ENCODE results near the gene MAMLD1.

MAMLD1 gene, protein sequence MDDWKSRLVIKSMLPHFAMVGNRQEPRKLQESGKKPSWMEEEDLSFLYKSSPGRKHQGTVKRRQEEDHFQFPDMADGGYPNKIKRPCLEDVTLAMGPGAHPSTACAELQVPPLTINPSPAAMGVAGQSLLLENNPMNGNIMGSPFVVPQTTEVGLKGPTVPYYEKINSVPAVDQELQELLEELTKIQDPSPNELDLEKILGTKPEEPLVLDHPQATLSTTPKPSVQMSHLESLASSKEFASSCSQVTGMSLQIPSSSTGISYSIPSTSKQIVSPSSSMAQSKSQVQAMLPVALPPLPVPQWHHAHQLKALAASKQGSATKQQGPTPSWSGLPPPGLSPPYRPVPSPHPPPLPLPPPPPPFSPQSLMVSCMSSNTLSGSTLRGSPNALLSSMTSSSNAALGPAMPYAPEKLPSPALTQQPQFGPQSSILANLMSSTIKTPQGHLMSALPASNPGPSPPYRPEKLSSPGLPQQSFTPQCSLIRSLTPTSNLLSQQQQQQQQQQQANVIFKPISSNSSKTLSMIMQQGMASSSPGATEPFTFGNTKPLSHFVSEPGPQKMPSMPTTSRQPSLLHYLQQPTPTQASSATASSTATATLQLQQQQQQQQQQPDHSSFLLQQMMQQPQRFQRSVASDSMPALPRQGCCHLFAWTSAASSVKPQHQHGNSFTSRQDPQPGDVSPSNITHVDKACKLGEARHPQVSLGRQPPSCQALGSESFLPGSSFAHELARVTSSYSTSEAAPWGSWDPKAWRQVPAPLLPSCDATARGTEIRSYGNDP

DNA sequence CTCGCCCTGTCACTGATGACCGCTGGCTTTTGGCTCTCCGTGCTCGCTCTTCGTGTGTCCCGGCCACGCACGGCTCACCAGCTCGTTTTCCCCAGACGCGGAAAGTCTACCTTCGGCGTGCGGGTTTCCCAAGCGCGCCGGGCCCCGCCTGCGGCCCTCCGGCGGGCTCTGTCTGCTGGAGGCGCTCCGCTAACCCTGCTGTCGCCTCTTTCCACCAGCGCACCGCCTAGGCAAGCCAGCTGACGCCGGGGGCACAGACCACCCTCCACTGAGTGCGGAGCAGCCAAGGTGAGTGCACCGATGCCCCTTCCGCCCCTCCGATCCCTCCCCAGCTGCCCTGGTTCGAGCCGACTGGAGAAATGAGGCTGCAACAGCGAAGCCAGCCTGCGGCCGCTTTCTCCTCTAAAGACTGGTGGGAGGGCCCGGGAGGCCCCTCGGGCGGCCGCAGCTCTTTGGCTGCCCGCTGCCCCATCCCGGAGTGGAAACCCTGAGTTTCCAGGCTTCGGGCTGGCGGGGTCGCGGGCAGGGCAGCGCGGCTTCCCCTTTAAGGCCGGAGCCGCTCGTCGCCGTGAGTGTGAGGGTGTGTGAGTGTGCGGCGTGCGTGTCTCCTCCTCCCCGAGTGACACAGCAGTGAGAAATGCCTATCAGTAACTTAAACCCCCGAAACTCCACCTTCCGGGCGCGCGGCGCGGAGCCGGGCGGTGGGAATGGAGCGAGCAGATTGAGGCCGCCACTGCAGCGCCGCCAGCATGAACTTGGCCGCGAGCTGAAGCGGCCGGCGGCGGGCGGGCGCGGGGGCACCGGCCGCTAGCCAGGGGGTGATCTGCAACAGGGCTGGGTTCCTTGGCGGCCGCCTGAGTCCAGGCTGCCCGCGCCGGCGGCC, at the start of gene MAMLD1:
MAMLD1 (plus strand) TSS at position 719 of the 883 bp plus-strand sequence. CDS start 82,200 bp downstream, outside the sequence.
- Mint-ChIP-seq H3K4me3 (peak within 1 kb of the TSS; percentile 86), H3K27ac (no peak within 1 kb of the TSS), H3K27me3 (peaks cover 11% of the 10 kb centered on the region), H3K9me3 (no peaks in the 10 kb centered on the region), H3K4me1 (peaks cover 21% of the 10 kb centered on the region), H3K36me3 (peaks cover 2% of the 10 kb centered on the region)
- ATAC-seq (ENCODE audit: low read depth) (peak; percentile 52), DNase-seq (ENCODE audit: low spot score in 2 of 2) (peak in 1 of 2 donors; percentile 30)

DNA sequence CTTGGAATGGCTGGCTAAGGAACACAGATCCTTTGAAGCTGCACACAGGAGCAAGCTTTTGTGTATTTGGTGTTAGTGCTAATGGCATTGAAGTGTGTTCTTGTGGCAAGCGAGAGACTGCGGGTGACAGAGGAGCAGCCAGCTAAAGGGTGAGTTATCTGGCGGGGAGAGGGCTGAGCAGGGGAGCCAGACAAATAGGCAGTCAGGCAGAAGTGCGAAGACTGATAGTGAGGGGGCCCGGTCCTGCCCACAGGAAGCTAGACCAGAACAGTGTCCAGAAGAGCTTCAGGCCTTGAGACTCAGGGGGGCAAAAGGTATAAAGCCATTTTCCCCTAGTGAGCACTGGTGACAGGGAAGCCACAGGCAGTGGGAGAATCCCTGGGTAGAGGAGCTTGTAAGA, 49.6 kb upstream of the MAMLD1 start:
- no peak overlapping the region for H3K27ac Mint-ChIP-seq

DNA sequence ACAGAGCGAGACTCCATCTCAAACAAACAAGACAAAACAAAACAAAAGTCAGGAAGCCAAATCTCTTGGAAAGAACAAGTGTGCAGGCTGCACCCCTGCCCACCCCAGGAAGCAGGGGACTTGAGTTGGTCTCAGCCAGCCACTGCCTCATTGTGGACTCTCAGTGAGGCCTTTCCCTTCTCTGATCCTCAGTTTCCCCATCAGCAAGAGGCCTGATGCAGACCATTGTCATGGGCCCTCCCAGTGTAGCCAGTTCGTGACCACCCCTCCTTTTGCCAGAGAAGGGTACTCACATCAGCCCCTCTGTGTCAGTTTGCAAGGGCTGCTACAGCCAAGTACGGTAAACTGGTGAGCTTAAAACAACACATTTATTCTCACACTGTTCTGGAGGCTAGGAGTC, 48.9 kb upstream of the MAMLD1 start:
- Mint-ChIP-seq H3K27ac (no peak overlapping the region), H3K4me1 (no peaks in the 10 kb centered on the region), H3K4me3 (no peak overlapping the region), H3K9me3 (no peaks in the 10 kb centered on the region), H3K36me3 (no peaks in the 10 kb centered on the region), H3K27me3 (peaks cover 3% of the 10 kb centered on the region)
- ATAC-seq (ENCODE audit: low read depth) (no peak), DNase-seq (ENCODE audit: low spot score in 2 of 2) (no peak)

More for the DNA sequence above, 49.6 kb upstream of the MAMLD1 start:
- Mint-ChIP-seq H3K4me1 (no peaks in the 10 kb centered on the region), H3K4me3 (no peak overlapping the region), H3K36me3 (no peaks in the 10 kb centered on the region), H3K9me3 (no peaks in the 10 kb centered on the region), H3K27me3 (peaks cover 3% of the 10 kb centered on the region)
- no peak for DNase-seq (ENCODE audit: low spot score in 2 of 2)
- ATAC-seq (ENCODE audit: low read depth), result no peak

DNA sequence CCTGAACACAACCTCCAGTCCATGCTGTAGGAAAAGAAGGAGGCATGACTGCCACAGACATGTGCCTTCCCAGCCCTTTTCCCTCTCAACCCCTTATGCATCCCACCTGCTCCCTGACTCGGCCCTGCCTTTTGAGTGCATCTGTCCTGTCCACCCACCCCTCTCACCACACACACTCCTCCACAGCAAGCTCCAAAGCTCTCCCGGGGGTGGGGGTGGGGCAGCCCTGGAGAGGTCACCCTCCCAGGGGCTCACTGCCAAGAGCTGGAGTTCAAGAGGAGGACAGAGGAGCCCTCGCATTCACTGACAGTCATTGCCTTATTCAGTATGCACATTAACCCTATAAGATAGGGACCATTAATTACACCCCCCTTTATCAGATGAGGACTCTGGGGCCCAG, 46.6 kb upstream of the MAMLD1 start:
- Mint-ChIP-seq H3K27me3 (no peaks in the 10 kb centered on the region), H3K4me1 (no peaks in the 10 kb centered on the region), H3K4me3 (no peak overlapping the region), H3K9me3 (no peaks in the 10 kb centered on the region), H3K36me3 (no peaks in the 10 kb centered on the region), H3K27ac (no peak overlapping the region)
- ATAC-seq (ENCODE audit: low read depth) (no peak), DNase-seq (ENCODE audit: low spot score in 2 of 2) (no peak)

DNA sequence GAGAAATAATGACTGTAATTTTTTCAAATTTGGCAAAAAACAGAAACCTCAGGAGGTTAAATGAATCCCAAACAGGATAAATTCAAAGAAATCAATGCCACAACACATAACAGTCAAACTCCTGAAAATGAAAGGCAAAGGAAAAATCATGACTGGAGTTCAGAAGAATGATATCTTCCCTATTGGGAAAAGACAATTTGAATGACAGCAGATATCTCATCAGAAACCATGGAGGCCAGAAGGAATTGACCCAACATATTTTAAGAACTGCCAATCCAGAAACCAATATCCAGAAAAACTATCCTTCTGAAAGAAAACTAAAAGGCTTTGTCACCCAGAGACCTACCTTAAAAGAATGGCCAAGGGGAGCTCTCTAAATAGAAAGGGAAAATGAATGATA, 40.1 kb upstream of the MAMLD1 start:
- ATAC-seq (ENCODE audit: low read depth), result no peak
- Mint-ChIP-seq H3K27me3 (peaks cover 2% of the 10 kb centered on the region), H3K4me3 (no peak overlapping the region), H3K4me1 (peaks cover 4% of the 10 kb centered on the region), H3K36me3 (no peaks in the 10 kb centered on the region), H3K27ac (no peak overlapping the region), H3K9me3 (peaks cover 2% of the 10 kb centered on the region)
- DNase-seq (ENCODE audit: low spot score in 2 of 2), result no peak

DNA sequence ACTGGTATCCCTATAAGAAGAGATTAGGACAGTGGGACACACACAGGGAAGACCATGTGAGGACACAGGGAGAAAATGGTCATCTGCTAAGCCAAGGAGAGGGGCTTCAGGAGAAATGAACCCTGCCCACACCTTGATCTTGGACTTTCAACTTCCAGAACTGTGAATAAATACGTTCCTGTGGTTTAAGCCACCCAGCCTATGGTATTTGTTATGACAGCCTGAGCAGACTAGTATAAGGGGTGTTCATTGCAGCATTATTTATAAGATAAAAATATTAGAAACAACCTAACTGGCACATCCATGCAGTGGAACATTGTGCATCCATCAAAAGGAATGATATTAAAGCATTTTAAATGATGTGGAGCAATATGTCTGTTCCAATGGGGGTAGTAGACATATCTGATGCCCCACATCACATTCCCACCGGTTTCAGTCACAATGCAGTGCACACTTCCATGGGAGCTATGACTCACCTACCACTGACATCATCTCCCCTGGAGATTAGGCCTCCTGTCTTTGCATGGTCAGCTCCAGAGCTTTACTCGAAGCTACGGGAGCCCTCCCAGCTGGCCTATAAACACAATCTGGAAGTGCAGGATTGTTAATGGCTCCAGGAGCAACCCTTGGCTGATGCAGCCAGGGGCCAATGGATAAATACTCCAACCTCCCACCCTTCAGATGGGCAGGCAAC, 38.9 kb upstream of the MAMLD1 start:
- peaks cover 5% of the 10 kb centered on the region for H3K27me3 Mint-ChIP-seq
- H3K27ac Mint-ChIP-seq, result no peak overlapping the region
- H3K4me1 Mint-ChIP-seq, result peaks cover 4% of the 10 kb centered on the region
- H3K36me3 Mint-ChIP-seq, result no peaks in the 10 kb centered on the region
- no peak overlapping the region for H3K4me3 Mint-ChIP-seq
- H3K9me3 Mint-ChIP-seq, result peaks cover 2% of the 10 kb centered on the region
- ATAC-seq (ENCODE audit: low read depth), result no peak
- no peak for DNase-seq (ENCODE audit: low spot score in 2 of 2)

DNA sequence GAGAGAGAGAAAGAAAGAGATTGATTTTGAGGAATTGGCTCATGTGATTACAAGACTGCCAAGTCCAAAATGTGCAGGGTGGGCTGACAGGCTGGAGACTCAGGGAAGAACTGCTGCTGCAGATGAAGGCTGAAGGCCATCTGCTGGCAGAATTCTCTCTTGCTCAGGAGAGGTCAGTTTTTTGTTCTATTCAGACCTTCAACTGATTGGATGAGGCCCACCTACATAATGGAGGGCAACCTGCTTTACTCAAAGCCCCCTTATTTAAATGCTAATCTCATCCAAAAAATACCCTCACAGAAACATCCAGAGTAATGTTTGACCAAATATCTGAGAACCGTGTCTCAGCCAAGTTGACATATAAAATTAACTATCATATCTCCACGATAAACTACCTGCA, 38.2 kb upstream of the MAMLD1 start:
- no peak for DNase-seq (ENCODE audit: low spot score in 2 of 2)
- H3K27ac Mint-ChIP-seq, result no peak overlapping the region

DNA sequence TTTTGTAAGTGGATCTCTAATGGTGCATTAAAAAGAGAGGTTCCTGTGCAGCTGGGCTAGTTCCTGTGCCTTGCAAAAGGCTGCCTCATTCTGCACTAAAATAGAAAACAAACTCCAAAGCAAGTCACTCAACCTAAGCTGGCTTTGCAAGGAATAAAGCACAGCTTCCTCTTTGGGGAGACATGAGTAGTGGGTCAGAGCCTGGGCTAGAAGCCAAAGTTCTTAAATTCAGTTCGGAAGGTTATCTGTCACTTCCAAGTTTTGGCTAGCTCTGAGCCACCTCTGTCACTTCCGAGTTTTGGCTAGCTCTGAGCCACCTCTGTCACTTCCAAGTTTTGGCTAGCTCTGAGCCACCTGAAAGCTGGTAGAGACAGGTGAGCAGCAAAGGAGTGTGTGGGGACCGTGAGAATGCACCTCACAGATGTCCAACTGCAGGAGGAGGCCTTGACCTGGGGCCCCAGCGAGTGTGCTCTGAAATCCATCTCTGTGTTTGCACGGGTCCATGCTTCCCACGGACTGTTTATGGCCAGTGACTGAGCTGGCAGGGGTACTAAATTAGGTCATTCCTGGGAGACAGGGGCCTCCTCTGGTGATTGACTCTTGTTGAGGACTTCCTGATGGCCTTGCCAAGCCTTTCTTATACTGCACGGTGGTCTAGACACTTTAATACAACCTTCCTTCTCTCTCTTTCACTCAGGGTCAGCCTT, 36.4 kb upstream of the MAMLD1 start:
- H3K9me3 Mint-ChIP-seq, result peaks cover 2% of the 10 kb centered on the region
- H3K27ac Mint-ChIP-seq, result peak overlapping the region; percentile 24
- no peaks in the 10 kb centered on the region for H3K36me3 Mint-ChIP-seq
- no peak overlapping the region for H3K4me3 Mint-ChIP-seq
- ATAC-seq (ENCODE audit: low read depth), result no peak
- H3K27me3 Mint-ChIP-seq, result peaks cover 5% of the 10 kb centered on the region
- no peak for DNase-seq (ENCODE audit: low spot score in 2 of 2)
- peaks cover 4% of the 10 kb centered on the region for H3K4me1 Mint-ChIP-seq

More for the DNA sequence above, 38.2 kb upstream of the MAMLD1 start:
- no peaks in the 10 kb centered on the region for H3K36me3 Mint-ChIP-seq
- no peak overlapping the region for H3K4me3 Mint-ChIP-seq
- peaks cover 2% of the 10 kb centered on the region for H3K9me3 Mint-ChIP-seq
- peaks cover 5% of the 10 kb centered on the region for H3K27me3 Mint-ChIP-seq
- no peak for ATAC-seq (ENCODE audit: low read depth)
- H3K4me1 Mint-ChIP-seq, result peaks cover 4% of the 10 kb centered on the region

DNA sequence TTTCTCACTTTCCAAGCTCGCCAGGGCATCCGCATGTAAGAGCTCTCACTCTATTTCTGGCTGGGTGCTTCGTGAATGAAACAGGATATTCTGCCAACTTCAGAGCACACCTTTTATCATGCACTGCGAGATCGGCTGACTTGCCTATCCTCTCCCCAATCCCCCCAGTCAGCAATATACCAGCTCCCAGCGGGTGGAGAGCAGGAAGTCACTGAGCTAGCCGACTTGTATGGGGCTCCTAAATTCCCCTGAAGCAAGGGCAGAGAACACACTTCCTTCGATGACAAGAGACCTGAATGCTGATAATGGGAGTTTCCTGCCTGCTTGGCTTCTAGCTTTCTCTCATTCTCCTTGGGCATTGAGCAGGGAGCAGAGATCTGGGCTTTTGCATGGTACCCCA, 33.8 kb upstream of the MAMLD1 start:
- no peak for ATAC-seq (ENCODE audit: low read depth)
- no peak for DNase-seq (ENCODE audit: low spot score in 2 of 2)
- H3K9me3 Mint-ChIP-seq, result no peaks in the 10 kb centered on the region
- no peaks in the 10 kb centered on the region for H3K36me3 Mint-ChIP-seq
- no peak overlapping the region for H3K4me3 Mint-ChIP-seq
- H3K27me3 Mint-ChIP-seq, result peaks cover 5% of the 10 kb centered on the region
- H3K27ac Mint-ChIP-seq, result no peak overlapping the region
- peaks cover 9% of the 10 kb centered on the region for H3K4me1 Mint-ChIP-seq

DNA sequence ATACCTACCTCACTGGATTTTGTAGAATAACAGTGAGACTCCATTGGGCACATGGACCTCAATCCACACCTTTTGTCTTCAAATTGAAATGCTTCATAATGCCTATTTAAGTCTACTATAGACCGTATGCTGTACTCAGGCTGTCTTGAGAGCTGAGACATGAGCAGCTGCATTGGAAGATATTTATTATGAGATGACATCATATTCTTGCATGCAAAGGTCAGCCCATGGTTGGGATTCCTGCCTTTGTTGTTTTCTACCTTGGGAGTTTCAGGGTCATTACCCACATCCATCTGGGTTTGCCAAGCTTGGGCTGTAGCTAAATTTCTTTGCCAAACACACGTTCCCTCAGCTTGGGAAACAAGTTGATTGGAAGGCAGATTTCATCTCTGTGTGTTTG, 33.2 kb upstream of the MAMLD1 start:
- H3K4me1 Mint-ChIP-seq, result peaks cover 9% of the 10 kb centered on the region
- DNase-seq (ENCODE audit: low spot score in 2 of 2), result no peak

DNA sequence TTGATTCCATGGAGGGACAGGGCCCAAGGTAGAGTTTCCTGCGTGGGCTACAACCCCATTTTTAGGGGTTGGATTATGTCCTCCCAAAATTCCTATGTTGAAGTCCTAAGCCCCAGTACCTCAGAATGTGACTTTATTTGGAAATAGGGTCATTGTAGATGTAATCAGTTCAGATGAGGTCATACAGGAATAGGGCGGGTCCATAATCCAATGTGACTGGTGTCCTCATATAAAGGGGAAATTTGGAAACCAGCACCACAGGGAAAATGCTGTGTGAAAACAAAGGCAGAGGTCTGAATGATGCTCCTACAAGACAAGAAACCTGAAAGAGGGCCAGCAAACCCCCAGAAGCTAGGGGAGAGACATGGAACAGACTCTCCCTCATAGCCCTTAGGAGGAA, 31.1 kb upstream of the MAMLD1 start:
- H3K36me3 Mint-ChIP-seq, result no peaks in the 10 kb centered on the region
- peaks cover 5% of the 10 kb centered on the region for H3K4me1 Mint-ChIP-seq
- no peaks in the 10 kb centered on the region for H3K9me3 Mint-ChIP-seq
- H3K27me3 Mint-ChIP-seq, result peaks cover 5% of the 10 kb centered on the region
- ATAC-seq (ENCODE audit: low read depth), result no peak
- H3K27ac Mint-ChIP-seq, result no peak overlapping the region
- no peak for DNase-seq (ENCODE audit: low spot score in 2 of 2)
- H3K4me3 Mint-ChIP-seq, result no peak overlapping the region

More for the DNA sequence above, 33.2 kb upstream of the MAMLD1 start:
- Mint-ChIP-seq H3K36me3 (no peaks in the 10 kb centered on the region), H3K4me3 (no peak overlapping the region), H3K27ac (no peak overlapping the region), H3K9me3 (no peaks in the 10 kb centered on the region), H3K27me3 (peaks cover 5% of the 10 kb centered on the region)
- ATAC-seq (ENCODE audit: low read depth), result no peak

DNA sequence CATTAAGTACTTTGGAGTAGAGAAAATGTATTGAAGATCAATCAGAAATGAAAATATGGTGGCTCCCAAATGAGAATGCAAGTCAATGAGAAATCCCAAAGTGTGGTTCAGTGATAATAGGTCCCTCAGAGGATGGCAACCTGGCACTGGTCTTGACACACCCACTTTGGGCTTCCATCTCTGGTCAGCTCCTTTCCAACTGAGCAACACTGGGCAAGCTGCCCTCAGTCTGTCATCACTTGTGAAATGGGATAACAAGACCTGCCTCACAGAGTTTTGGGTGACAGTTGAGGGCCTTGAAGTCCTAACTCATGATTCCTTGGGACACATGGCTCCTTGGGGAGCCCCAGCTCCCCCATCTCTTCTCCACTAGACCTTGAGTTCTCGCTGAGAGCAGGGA, 29.0 kb upstream of the MAMLD1 start:
- Mint-ChIP-seq H3K27ac (no peak overlapping the region), H3K9me3 (no peaks in the 10 kb centered on the region), H3K27me3 (peaks cover 5% of the 10 kb centered on the region), H3K4me3 (no peak overlapping the region), H3K4me1 (peaks cover 5% of the 10 kb centered on the region), H3K36me3 (no peaks in the 10 kb centered on the region)
- DNase-seq (ENCODE audit: low spot score in 2 of 2), result no peak
- no peak for ATAC-seq (ENCODE audit: low read depth)

DNA sequence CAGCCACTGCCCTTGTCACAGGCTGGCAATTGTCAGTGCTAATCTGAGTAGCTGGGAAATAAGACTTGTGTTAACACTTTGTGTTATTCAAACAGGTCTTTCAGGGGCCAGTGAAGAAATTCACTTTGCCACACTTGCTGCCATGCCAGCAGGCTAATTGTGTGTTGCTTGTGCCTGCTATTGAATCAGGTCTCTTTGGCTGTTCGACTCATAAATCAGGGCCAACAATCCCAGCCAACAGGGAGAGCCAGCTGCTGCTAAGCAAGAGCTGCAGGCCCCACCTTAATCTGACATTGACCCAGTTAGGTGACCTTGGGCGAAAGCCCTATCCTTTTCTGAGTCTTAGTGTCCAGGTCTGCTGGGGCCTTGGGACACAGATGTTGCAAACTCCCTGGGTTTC, 28.1 kb upstream of the MAMLD1 start:
- Mint-ChIP-seq H3K27me3 (peaks cover 5% of the 10 kb centered on the region), H3K4me1 (peaks cover 5% of the 10 kb centered on the region), H3K9me3 (no peaks in the 10 kb centered on the region), H3K36me3 (no peaks in the 10 kb centered on the region), H3K4me3 (no peak overlapping the region), H3K27ac (no peak overlapping the region)
- DNase-seq (ENCODE audit: low spot score in 2 of 2), result no peak
- no peak for ATAC-seq (ENCODE audit: low read depth)
